Activated CD4-positive, alpha-beta T cell treated with anti-CD3 and anti-CD28 coated beads, Interleukin-2, amount 10 ng/mL, durations not matched to agents 24 days and 14 days (primary cell): Measurements from ENCODE around the gene PLPP1. TPM values are rescaled to one million over a fixed set of nuclear protein-coding genes. Genes with fewer than 3 reads are reported as not detected.
"Not testable (repeated sequence)": the region's sequence is repeated elsewhere in the genome, so short reads cannot be mapped to it uniquely, and the experiment has no call there.

Source experiments
- DNase-seq: peaks from one replicate; pipeline ENCODE4 v3.0.0; 2022
- H3K27ac Mint-ChIP-seq: one replicate; pipeline ENCODE4 v1.8.0; 2022; ENCODE audit warnings: mild to moderate bottlenecking, mixed read lengths
- H3K27me3 Mint-ChIP-seq: one replicate; pipeline ENCODE4 v1.8.0; 2022; ENCODE audit warnings: mixed read lengths
- H3K36me3 Mint-ChIP-seq: one replicate; pipeline ENCODE4 v1.8.0; 2022; ENCODE audit warnings: low read depth, mild to moderate bottlenecking, mixed read lengths
- H3K4me1 Mint-ChIP-seq: one replicate; pipeline ENCODE4 v1.8.0; 2021; ENCODE audit warnings: mixed read lengths
- H3K4me3 Mint-ChIP-seq: one replicate; pipeline ENCODE4 v1.8.0; 2022; ENCODE audit warnings: mild to moderate bottlenecking, moderate library complexity, mixed read lengths
- H3K9me3 Mint-ChIP-seq: one replicate; pipeline ENCODE4 v1.8.0; 2021; ENCODE audit warnings: mixed read lengths
- intact Hi-C: fragments of 100-400 bp; cut with micrococcal nuclease; formaldehyde crosslinking; loops from one replicate; pipeline ENCODE4 v1.15.1; 2023
- total RNA-seq: library from RNA; stranded (reverse); gene quantifications from 2 replicates; pipeline ENCODE4 v1.2.3, GENCODE V29; 2022

Gene PLPP1
- total RNA-seq, 1 donor from 2014 or later = 33.9 TPM

GRCh38 chr5:55509097-55509496 lies 25.7 kb downstream of the PLPP1 start:
- Mint-ChIP-seq H3K27ac (no peak overlapping the region), H3K36me3 (peaks cover 8% of the 10 kb centered on the region), H3K4me1 (peaks cover 16% of the 10 kb centered on the region), H3K27me3 (no peaks in the 10 kb centered on the region), H3K9me3 (no peaks in the 10 kb centered on the region), H3K4me3 (no peak overlapping the region)
- DNase-seq = no peak
- intact Hi-C loops = no loop called here

GRCh38 chr5:55507574-55507973 lies 27.2 kb downstream of the PLPP1 start:
- H3K27me3 Mint-ChIP-seq = no peaks in the 10 kb centered on the region
- H3K36me3 Mint-ChIP-seq = peaks cover 14% of the 10 kb centered on the region
- H3K9me3 Mint-ChIP-seq = no peaks in the 10 kb centered on the region
- peaks cover 25% of the 10 kb centered on the region for H3K4me1 Mint-ChIP-seq
- H3K4me3 Mint-ChIP-seq = no peak overlapping the region
- intact Hi-C loops = no loop called here
- DNase-seq = no peak
- no peak overlapping the region for H3K27ac Mint-ChIP-seq

GRCh38 chr5:55505711-55506110 lies 29.1 kb downstream of the PLPP1 start:
- H3K4me1 Mint-ChIP-seq = peaks cover 20% of the 10 kb centered on the region
- DNase-seq, H3K4me3 Mint-ChIP-seq, H3K27ac Mint-ChIP-seq, H3K27me3 Mint-ChIP-seq, H3K9me3 Mint-ChIP-seq, intact Hi-C loops: not testable (repeated sequence)
- peaks cover 12% of the 10 kb centered on the region for H3K36me3 Mint-ChIP-seq

- H3K27me3 Mint-ChIP-seq, H3K4me3 Mint-ChIP-seq, DNase-seq, H3K9me3 Mint-ChIP-seq, H3K27ac Mint-ChIP-seq, intact Hi-C loops: not testable (repeated sequence)
- peaks cover 12% of the 10 kb centered on the region for H3K36me3 Mint-ChIP-seq
- H3K4me1 Mint-ChIP-seq = peaks cover 21% of the 10 kb centered on the region
Observed at GRCh38 chr5:55503917-55504316, 30.8 kb downstream of the PLPP1 start.

- Mint-ChIP-seq H3K27me3 (no peaks in the 10 kb centered on the region), H3K4me1 (peaks cover 22% of the 10 kb centered on the region), H3K9me3 (no peaks in the 10 kb centered on the region), H3K36me3 (peaks cover 8% of the 10 kb centered on the region), H3K4me3 (no peak overlapping the region), H3K27ac (no peak overlapping the region)
- intact Hi-C loops = no loop called here
- DNase-seq = no peak
Observed at GRCh38 chr5:55502759-55503158, 32.0 kb downstream of the PLPP1 start.

- H3K4me3 Mint-ChIP-seq = no peak overlapping the region
- no peak for DNase-seq
- H3K4me1 Mint-ChIP-seq = peaks cover 23% of the 10 kb centered on the region
- H3K27ac Mint-ChIP-seq = no peak overlapping the region
- H3K27me3 Mint-ChIP-seq = no peaks in the 10 kb centered on the region
- H3K9me3 Mint-ChIP-seq = no peaks in the 10 kb centered on the region
- intact Hi-C loops = no loop called here
- peaks cover 17% of the 10 kb centered on the region for H3K36me3 Mint-ChIP-seq
Observed at GRCh38 chr5:55498457-55498856, 36.3 kb downstream of the PLPP1 start.

- no peak for DNase-seq
- Mint-ChIP-seq H3K27me3 (no peaks in the 10 kb centered on the region), H3K9me3 (no peaks in the 10 kb centered on the region), H3K36me3 (peaks cover 11% of the 10 kb centered on the region), H3K27ac (no peak overlapping the region), H3K4me1 (peaks cover 15% of the 10 kb centered on the region), H3K4me3 (no peak overlapping the region)
- intact Hi-C loops = no loop called here
Observed at GRCh38 chr5:55497712-55498111, 37.1 kb downstream of the PLPP1 start.

- no peak overlapping the region for H3K4me3 Mint-ChIP-seq
- H3K27ac Mint-ChIP-seq = no peak overlapping the region
- no peaks in the 10 kb centered on the region for H3K27me3 Mint-ChIP-seq
- intact Hi-C loops = no loop called here
- H3K4me1 Mint-ChIP-seq = peaks cover 15% of the 10 kb centered on the region
- H3K36me3 Mint-ChIP-seq = peaks cover 17% of the 10 kb centered on the region
- no peak for DNase-seq
- no peaks in the 10 kb centered on the region for H3K9me3 Mint-ChIP-seq
Observed at GRCh38 chr5:55495216-55495615, 39.5 kb downstream of the PLPP1 start.

- H3K4me1 Mint-ChIP-seq = peaks cover 8% of the 10 kb centered on the region
- no peak for DNase-seq
- H3K4me3 Mint-ChIP-seq = no peak overlapping the region
- peaks cover 23% of the 10 kb centered on the region for H3K36me3 Mint-ChIP-seq
- H3K9me3 Mint-ChIP-seq = no peaks in the 10 kb centered on the region
- H3K27me3 Mint-ChIP-seq = no peaks in the 10 kb centered on the region
- intact Hi-C loops = no loop called here
- H3K27ac Mint-ChIP-seq = no peak overlapping the region
Observed at GRCh38 chr5:55492449-55492848, 42.3 kb downstream of the PLPP1 start.

GRCh38 chr5:55485073-55485472 lies 49.7 kb downstream of the PLPP1 start:
- intact Hi-C loops = no loop called here
- no peak for DNase-seq
- Mint-ChIP-seq H3K4me3 (no peak overlapping the region), H3K9me3 (no peaks in the 10 kb centered on the region), H3K27ac (no peak overlapping the region), H3K4me1 (peaks cover 17% of the 10 kb centered on the region), H3K36me3 (peaks cover 15% of the 10 kb centered on the region), H3K27me3 (no peaks in the 10 kb centered on the region)

- intact Hi-C loops = no loop called here
- H3K4me3 Mint-ChIP-seq = no peak overlapping the region
- no peaks in the 10 kb centered on the region for H3K27me3 Mint-ChIP-seq
- peaks cover 20% of the 10 kb centered on the region for H3K4me1 Mint-ChIP-seq
- no peaks in the 10 kb centered on the region for H3K9me3 Mint-ChIP-seq
- H3K36me3 Mint-ChIP-seq = peaks cover 14% of the 10 kb centered on the region
- H3K27ac Mint-ChIP-seq = no peak overlapping the region
- no peak for DNase-seq
Observed at GRCh38 chr5:55484531-55484930, 50.2 kb downstream of the PLPP1 start.

- DNase-seq = no peak
- Mint-ChIP-seq H3K4me3 (no peak overlapping the region), H3K27ac (no peak overlapping the region), H3K4me1 (peaks cover 22% of the 10 kb centered on the region), H3K9me3 (no peaks in the 10 kb centered on the region), H3K27me3 (no peaks in the 10 kb centered on the region), H3K36me3 (peaks cover 10% of the 10 kb centered on the region)
- intact Hi-C loops = no loop called here
Observed at GRCh38 chr5:55483885-55484284, 50.9 kb downstream of the PLPP1 start.

- Mint-ChIP-seq H3K36me3 (peaks cover 11% of the 10 kb centered on the region), H3K27ac (no peak overlapping the region), H3K9me3 (no peaks in the 10 kb centered on the region), H3K4me1 (peaks cover 27% of the 10 kb centered on the region), H3K27me3 (no peaks in the 10 kb centered on the region), H3K4me3 (no peak overlapping the region)
- DNase-seq = no peak
- intact Hi-C loops = no loop called here
Observed at GRCh38 chr5:55481293-55481855, 53.4 kb downstream of the PLPP1 start.

GRCh38 chr5:55480781-55481180 lies 54.0 kb downstream of the PLPP1 start:
- Mint-ChIP-seq H3K9me3 (no peaks in the 10 kb centered on the region), H3K4me3 (no peak overlapping the region), H3K36me3 (peaks cover 11% of the 10 kb centered on the region), H3K27me3 (no peaks in the 10 kb centered on the region), H3K4me1 (peaks cover 27% of the 10 kb centered on the region), H3K27ac (no peak overlapping the region)
- no peak for DNase-seq
- intact Hi-C loops = no loop called here

GRCh38 chr5:55472642-55473041 lies 62.1 kb downstream of the PLPP1 start:
- Mint-ChIP-seq H3K36me3 (peaks cover 16% of the 10 kb centered on the region), H3K27me3 (no peaks in the 10 kb centered on the region), H3K9me3 (no peaks in the 10 kb centered on the region), H3K4me1 (peaks cover 10% of the 10 kb centered on the region), H3K4me3 (no peak overlapping the region), H3K27ac (no peak overlapping the region)
- intact Hi-C loops = no loop called here
- DNase-seq = no peak
